IMR-90 (cell line): ENCODE data around the gene AQP12A. TPM values are rescaled to one million over a fixed set of nuclear protein-coding genes. Genes with fewer than 3 reads are reported as not detected.

Experiments
- ATAC-seq: fragments of 200-7000 bp; cut with Tn5 transposase; 2 replicates; pipeline ENCODE4 v1.9.1; 2020; ENCODE audit warnings: low read depth, mild to moderate bottlenecking, moderate library complexity
- BruUV-seq: library from RNA; stranded (reverse); fragments of 400-500 nt; replicated peaks from 2 replicates; lab custom pipeline; 2021; lab: Mats Ljungman, UMichigan
- CTCF ChIA-PET: fragments of 300-600 bp; formaldehyde crosslinking; extraction: SDS; loops from one replicate; lab custom pipeline; 2021; ENCODE audit warnings: antibody characterized with exemption; lab: Yijun Ruan, JAX
- POLR2A ChIA-PET: fragments of 300-600 bp; sonication (Branson Sonifier 250); formaldehyde crosslinking; loops from one replicate; lab custom pipeline; 2022; ENCODE audit warnings: antibody characterized with exemption; ENCODE audit not compliant: unreplicated experiment; lab: Charles Lee
- DNase-seq: peaks from one replicate; pipeline ENCODE4 v3.0.0; 2013
- H2AFZ ChIP-seq: replicated peaks from 2 replicates; pipeline ENCODE3; 2013; ENCODE audit warnings: low read length, mild to moderate bottlenecking; ENCODE audit not compliant: poor library complexity
- H2AK5ac ChIP-seq: 2 replicates; pipeline ENCODE4 v1.6.1; 2013; ENCODE audit warnings: low read depth, low read length, inconsistent platforms
- H2AK9ac ChIP-seq: replicated peaks from 2 replicates; pipeline ENCODE3; 2013; ENCODE audit warnings: mild to moderate bottlenecking, low read depth, low read length, moderate library complexity; ENCODE audit not compliant: poor library complexity
- H2BK120ac ChIP-seq: 2 replicates; pipeline ENCODE4 v1.6.1; 2013; ENCODE audit warnings: low read depth, low read length, inconsistent platforms
- H2BK15ac ChIP-seq: 3 replicates; pipeline ENCODE4 v1.6.1; 2013; ENCODE audit warnings: low read depth, low read length, inconsistent platforms
- H2BK20ac ChIP-seq: 2 replicates; pipeline ENCODE4 v1.6.1; 2013; ENCODE audit warnings: low read depth, mild to moderate bottlenecking, inconsistent platforms, low read length, moderate library complexity
- H2BK5ac ChIP-seq: 2 replicates; pipeline ENCODE4 v1.6.1; 2013; ENCODE audit warnings: mild to moderate bottlenecking, low read depth, low read length, inconsistent platforms; ENCODE audit not compliant: poor library complexity, severe bottlenecking
- H3K14ac ChIP-seq: replicated peaks from 2 replicates; pipeline ENCODE4 v1.6.1; 2013; ENCODE audit warnings: low read depth, low read length, inconsistent platforms
- H3K18ac ChIP-seq: 2 replicates; pipeline ENCODE4 v1.6.1; 2013; ENCODE audit warnings: low read depth, low read length, control low read depth
- H3K23ac ChIP-seq: 2 replicates; pipeline ENCODE4 v1.6.1; 2013; ENCODE audit warnings: low read depth, low read length, inconsistent platforms
- H3K27ac ChIP-seq: 2 replicates; pipeline ENCODE4 v1.5.1; 2013; ENCODE audit warnings: mild to moderate bottlenecking, control low read depth, low read length; ENCODE audit not compliant: insufficient read depth
- H3K27me3 ChIP-seq: 2 replicates; pipeline ENCODE4 v1.6.1; 2013; ENCODE audit warnings: low read length; ENCODE audit not compliant: control insufficient read depth, insufficient read depth
- H3K36me3 ChIP-seq: 2 replicates; pipeline ENCODE4 v1.6.1; 2013; ENCODE audit warnings: low read length, mixed read lengths; ENCODE audit not compliant: control insufficient read depth, insufficient read depth
- H3K4ac ChIP-seq: 2 replicates; pipeline ENCODE4 v1.6.1; 2013; ENCODE audit warnings: low read depth, low read length, inconsistent platforms
- H3K4me1 ChIP-seq: 2 replicates; pipeline ENCODE4 v1.6.1; 2013; ENCODE audit warnings: low read length, mixed read lengths; ENCODE audit not compliant: control insufficient read depth, insufficient read depth
- H3K4me2 ChIP-seq: 2 replicates; pipeline ENCODE4 v1.6.1; 2013; ENCODE audit warnings: low read depth, mild to moderate bottlenecking, control low read depth, low read length, moderate library complexity
- H3K4me3 ChIP-seq: 2 replicates; pipeline ENCODE4 v1.5.1; 2013; ENCODE audit warnings: low read depth, mild to moderate bottlenecking, control low read depth, low read length, moderate library complexity; ENCODE audit not compliant: insufficient read depth
- H3K56ac ChIP-seq: 2 replicates; pipeline ENCODE4 v1.6.1; 2013; ENCODE audit warnings: low read length, inconsistent platforms; ENCODE audit not compliant: insufficient read depth; ENCODE audit errors: extremely low read depth
- H3K79me1 ChIP-seq, 2 experiments: 2 replicates each; pipeline ENCODE4 v1.6.1; 2013; ENCODE audit warnings: low read length in 2 of 2, inconsistent platforms in 1 of 2, low read depth in 1 of 2
- H3K9ac ChIP-seq: 2 replicates; pipeline ENCODE4 v1.6.1; 2013; ENCODE audit warnings: low read depth, low read length, control low read depth
- H3K9me1 ChIP-seq: 2 replicates; pipeline ENCODE4 v1.6.1; 2013; ENCODE audit warnings: low read length, inconsistent platforms; ENCODE audit not compliant: insufficient read depth
- H3K9me3 ChIP-seq: 2 replicates; pipeline ENCODE4 v1.6.1; 2013; ENCODE audit warnings: low read length; ENCODE audit not compliant: control insufficient read depth, insufficient read depth
- H4K20me1 ChIP-seq: 2 replicates; pipeline ENCODE4 v1.6.1; 2013; ENCODE audit warnings: low read length, inconsistent platforms; ENCODE audit not compliant: insufficient read depth
- H4K5ac ChIP-seq: 2 replicates; pipeline ENCODE4 v1.6.1; 2013; ENCODE audit warnings: mild to moderate bottlenecking, low read depth, low read length, control low read depth
- H4K8ac ChIP-seq, 2 experiments: 2 replicates each; pipeline ENCODE4 v1.6.1; 2013; ENCODE audit warnings: low read depth in 2 of 2, low read length in 2 of 2, control low read depth in 1 of 2, inconsistent platforms in 1 of 2
- H4K91ac ChIP-seq: 2 replicates; pipeline ENCODE4 v1.6.1; 2013; ENCODE audit warnings: low read depth, low read length, inconsistent platforms; ENCODE audit not compliant: insufficient read depth
- CTCF ChIP-seq: conservative IDR thresholded peaks from 2 replicates; pipeline ENCODE4 v1.5.1; 2012; ENCODE audit warnings: mild to moderate bottlenecking, low read depth, low read length, improper control_type of control experiment
- ELK1 ChIP-seq: fragments of 150-350 bp; IDR thresholded peaks from 2 replicates; pipeline ENCODE4 v1.6.1; 2016; ENCODE audit warnings: low read depth, mild to moderate bottlenecking, low read length, moderate library complexity, borderline replicate concordance
- FOS ChIP-seq: fragments of 150-350 bp; IDR thresholded peaks from 2 replicates; pipeline ENCODE4 v1.6.1; 2016; ENCODE audit warnings: low read depth, low read length
- MAFK ChIP-seq: IDR thresholded peaks from 2 replicates; pipeline ENCODE4 v1.6.1; 2012; ENCODE audit warnings: low read depth, low read length, improper control_type of control experiment
- MAZ ChIP-seq: IDR thresholded peaks from 2 replicates; pipeline ENCODE4 v1.6.1; 2012; ENCODE audit warnings: low read depth, mild to moderate bottlenecking, low read length, improper control_type of control experiment, moderate library complexity, borderline replicate concordance
- NFE2L2 ChIP-seq: fragments of 150-350 bp; IDR thresholded peaks from 2 replicates; pipeline ENCODE4 v1.6.1; 2016; ENCODE audit warnings: low read depth, mild to moderate bottlenecking, low read length
- POLR2A ChIP-seq: IDR thresholded peaks from 2 replicates; pipeline ENCODE4 v1.6.1; 2012; ENCODE audit warnings: mild to moderate bottlenecking, low read depth, low read length
- RAD21 ChIP-seq: IDR thresholded peaks from 2 replicates; pipeline ENCODE4 v1.6.1; 2012; ENCODE audit warnings: low read length, improper control_type of control experiment
- RCOR1 ChIP-seq: IDR thresholded peaks from 2 replicates; pipeline ENCODE4 v1.6.1; 2012; ENCODE audit warnings: mild to moderate bottlenecking, low read length, improper control_type of control experiment; ENCODE audit not compliant: insufficient replicate concordance
- WGBS, 2 experiments: methylation state at CpG; one replicate each; pipeline versions ENCODE4 v1.1.5 to v1.1.7; 2013; ENCODE audit warnings: missing lambda C conversion rate in 2 of 2; ENCODE audit not compliant: insufficient read length in 1 of 2; ENCODE audit errors: extremely low coverage in 2 of 2; 5-methylcytosine and 5-hydroxymethylcytosine counted together
- dilution Hi-C: fragments of 300-500 bp; cut with HindIII; formaldehyde crosslinking; loops from one replicate; pipeline ENCODE4 v1.14.3; 2018; ENCODE audit warnings: low sequenced_read_pairs; ENCODE audit not compliant: unreplicated experiment
- in situ Hi-C: fragments of 300-500 bp; cut with MboI; formaldehyde crosslinking; loops from 3 replicates; pipeline ENCODE4 v1.14.3; 2019; ENCODE audit warnings: low sequenced_read_pairs, inconsistent platforms, mixed read lengths
- intact Hi-C: fragments of 100-400 bp; cut with micrococcal nuclease; formaldehyde crosslinking; loops from 2 replicates; pipeline ENCODE4 v1.10.0; 2022
- polyA plus RNA-seq, 3 experiments: library from polyadenylated mRNA; depleted of rRNA; stranded (reverse); fragments of >200 nt; gene quantifications; 2 replicates each; pipeline ENCODE4 v1.2.3, GENCODE V29; 2012; ENCODE audit warnings: low replicate concordance in 1 of 3
- total RNA-seq: library from RNA; depleted of rRNA; stranded (reverse); fragments of >200 nt; gene quantifications from 2 replicates; pipeline ENCODE4 v1.2.3, GENCODE V29; 2012

Gene AQP12A
- total and polyA plus RNA-seq, 2 of the 4 experiments (the other 2 are of a cell fraction): not detected

- TF ChIP-seq ELK1: no peak
- TF ChIP-seq NFE2L2: no peak
- no peak for TF ChIP-seq FOS
- no peak for TF ChIP-seq RAD21
- no peak for TF ChIP-seq POLR2A
- no peak for TF ChIP-seq MAZ
- TF ChIP-seq MAFK: no peak
- no peak for TF ChIP-seq CTCF
- TF ChIP-seq RCOR1: no peak
- no TSS peak for BruUV-seq
- H2BK15ac ChIP-seq: no peak overlapping the region
- peaks cover 51% of the 10 kb centered on the region for H3K27me3 ChIP-seq
- ATAC-seq: no peak
- H3K36me3 ChIP-seq: no peaks in the 10 kb centered on the region
- no peaks in the 10 kb centered on the region for H3K9me3 ChIP-seq
- H4K8ac ChIP-seq: no peak overlapping the region
- dilution Hi-C loops (no loop called here), in situ Hi-C loops (no loop called here), intact Hi-C loops (no loop called here)
- WGBS, 2 experiments: 47% methylated on average over 3 of the region's 9 CpGs; no CpG with 5 or more reads in 1 of the 2 experiments
- H3K27ac ChIP-seq: no peak overlapping the region
- H3K4me2 ChIP-seq: no peak overlapping the region
- no peak overlapping the region for H3K4me3 ChIP-seq
- no peak overlapping the region for H3K18ac ChIP-seq
- no peak overlapping the region for H2BK120ac ChIP-seq
- no peaks in the 10 kb centered on the region for H3K9me1 ChIP-seq
- H3K4ac ChIP-seq: no peak overlapping the region
- no peak overlapping the region for H2BK5ac ChIP-seq
- DNase-seq: no peak
- ChIA-PET CTCF (no interaction called here), POLR2A (no interaction called here)
- no peak overlapping the region for H2AK5ac ChIP-seq
- no peak overlapping the region for H2AFZ ChIP-seq
- no peak overlapping the region for H3K14ac ChIP-seq
- H3K9ac ChIP-seq: no peak overlapping the region
- no peak overlapping the region for H2AK9ac ChIP-seq
- H3K79me1 ChIP-seq: no peaks in the 10 kb centered on the region
- no peak overlapping the region for H2BK20ac ChIP-seq
- H3K56ac ChIP-seq: no peak overlapping the region
- no peaks in the 10 kb centered on the region for H4K20me1 ChIP-seq
- no peak overlapping the region for H4K5ac ChIP-seq
- H3K23ac ChIP-seq: no peak overlapping the region
- H3K4me1 ChIP-seq: no peaks in the 10 kb centered on the region
- no peak overlapping the region for H4K91ac ChIP-seq
Measured at GRCh38 chr2:240711296-240711695, 19.6 kb downstream of the AQP12A start.
